Hematopoietic multipotent progenitor cell treated with erythropoietin and hydrocortisone succinate and interleukin-3 and kit ligand, for 8 days (in vitro differentiated cells): Measurements from ENCODE around the gene B9D1.

ENCODE experiments used
- DNase-seq: peaks from one replicate; pipeline ENCODE4 v3.0.0-alpha.2; 2015

Gene B9D1

DNA sequence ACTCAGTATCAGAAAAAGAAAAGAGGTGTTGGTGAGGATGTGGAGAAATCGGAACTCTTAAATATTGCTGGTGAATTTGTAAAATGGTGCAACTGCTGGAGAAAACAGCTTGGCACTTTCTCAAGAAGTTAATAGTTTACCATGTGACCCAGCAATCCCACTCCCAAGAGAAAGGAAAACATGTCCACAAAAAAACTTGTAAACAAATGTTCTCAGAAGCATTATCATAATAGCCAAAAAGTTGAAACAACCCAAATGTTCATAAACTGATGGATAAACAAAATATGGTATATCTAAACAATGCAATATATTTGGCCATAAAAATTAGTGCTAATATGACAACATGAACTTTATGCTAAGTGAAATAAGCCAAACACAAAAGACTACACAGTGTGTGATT lies 13.2 kb upstream of the B9D1 start:
- no peak for DNase-seq

DNA sequence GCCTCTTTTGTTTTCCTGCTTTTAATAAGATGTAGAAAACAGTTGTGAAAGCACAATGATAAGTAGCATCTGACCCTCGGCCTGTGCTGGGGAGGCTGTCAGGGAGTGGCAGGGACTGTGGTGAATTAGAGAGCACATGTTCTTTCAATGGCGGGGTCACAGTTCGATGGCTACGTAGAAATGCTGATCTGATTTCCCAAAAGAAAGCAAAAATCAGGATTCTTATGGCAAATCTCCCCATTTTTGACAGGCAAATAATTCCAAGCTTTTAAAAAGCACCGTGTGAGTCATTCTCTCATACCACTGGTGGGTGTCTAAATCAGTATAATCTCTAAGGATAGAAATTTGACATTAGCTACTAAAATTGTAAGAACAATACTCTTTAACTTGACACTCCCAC lies 11.6 kb upstream of the B9D1 start:
- DNase-seq, result no peak

DNA sequence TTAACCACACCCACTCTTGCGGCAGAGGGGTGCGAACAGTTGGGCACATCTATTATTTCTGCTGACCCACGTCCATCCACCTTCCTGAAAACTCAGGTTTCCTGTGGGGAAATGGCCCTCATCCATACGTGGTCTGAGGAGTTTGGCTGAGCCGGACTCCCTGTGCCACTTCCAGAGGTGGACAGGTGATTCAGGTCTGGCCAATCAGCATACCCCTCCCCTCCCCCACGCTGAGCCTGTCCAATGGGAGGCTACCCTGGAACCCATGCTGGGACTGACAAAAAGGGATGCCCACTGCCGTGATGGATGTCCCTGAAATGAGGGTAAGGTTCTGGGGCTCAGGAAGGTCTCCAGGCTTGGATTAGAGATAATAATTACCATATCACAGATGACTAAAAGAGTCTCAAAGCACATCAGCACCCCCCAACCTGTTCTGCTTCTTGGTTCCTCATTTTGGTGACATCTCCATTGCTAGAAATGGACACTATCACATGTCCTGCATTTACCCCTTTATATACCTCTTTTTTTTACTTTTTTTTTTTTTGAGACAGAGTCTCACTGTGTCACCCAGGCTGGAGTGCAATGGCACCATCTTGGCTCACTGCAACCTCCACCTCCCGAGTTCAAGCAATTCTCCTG lies 10.5 kb upstream of the B9D1 start:
- no peak for DNase-seq

DNA sequence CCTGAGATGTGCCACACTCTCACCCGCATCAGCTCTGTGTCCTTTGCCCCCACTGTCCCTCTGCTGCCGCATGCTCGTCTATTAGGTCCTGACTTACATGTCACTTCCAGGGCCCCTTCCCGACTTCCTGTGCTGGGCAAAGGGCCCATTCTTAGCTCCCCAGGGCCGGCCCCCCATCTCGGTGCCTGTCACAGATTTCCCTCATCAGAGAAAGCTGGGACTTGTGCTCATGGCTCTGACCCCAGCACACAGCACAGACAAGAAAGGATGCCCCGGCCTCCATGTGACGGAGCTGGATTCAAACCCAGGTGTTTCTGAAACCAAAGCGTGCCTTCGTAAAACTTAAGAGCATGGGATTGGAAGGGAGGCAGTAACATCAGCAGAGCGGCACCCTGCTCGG lies 9.9 kb upstream of the B9D1 start:
- DNase-seq, result no peak

DNA sequence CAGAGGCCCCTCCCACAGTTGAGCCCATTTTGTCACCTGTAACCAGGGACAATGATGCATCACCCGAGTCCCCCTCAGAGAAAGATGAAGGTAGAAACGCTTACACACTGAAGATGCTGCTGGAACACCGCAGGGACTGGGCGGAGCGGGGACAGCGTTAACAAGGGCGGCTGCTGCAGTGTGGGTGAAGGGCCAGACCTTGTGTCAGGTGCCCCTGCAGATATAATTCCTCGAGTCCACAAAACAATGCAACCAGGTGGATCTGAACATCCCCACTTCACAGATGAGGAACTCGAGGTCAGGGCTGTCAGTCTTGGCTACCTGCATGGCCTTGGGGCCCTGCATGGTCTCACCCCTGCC lies 9.5 kb upstream of the B9D1 start:
- no peak for DNase-seq

DNA sequence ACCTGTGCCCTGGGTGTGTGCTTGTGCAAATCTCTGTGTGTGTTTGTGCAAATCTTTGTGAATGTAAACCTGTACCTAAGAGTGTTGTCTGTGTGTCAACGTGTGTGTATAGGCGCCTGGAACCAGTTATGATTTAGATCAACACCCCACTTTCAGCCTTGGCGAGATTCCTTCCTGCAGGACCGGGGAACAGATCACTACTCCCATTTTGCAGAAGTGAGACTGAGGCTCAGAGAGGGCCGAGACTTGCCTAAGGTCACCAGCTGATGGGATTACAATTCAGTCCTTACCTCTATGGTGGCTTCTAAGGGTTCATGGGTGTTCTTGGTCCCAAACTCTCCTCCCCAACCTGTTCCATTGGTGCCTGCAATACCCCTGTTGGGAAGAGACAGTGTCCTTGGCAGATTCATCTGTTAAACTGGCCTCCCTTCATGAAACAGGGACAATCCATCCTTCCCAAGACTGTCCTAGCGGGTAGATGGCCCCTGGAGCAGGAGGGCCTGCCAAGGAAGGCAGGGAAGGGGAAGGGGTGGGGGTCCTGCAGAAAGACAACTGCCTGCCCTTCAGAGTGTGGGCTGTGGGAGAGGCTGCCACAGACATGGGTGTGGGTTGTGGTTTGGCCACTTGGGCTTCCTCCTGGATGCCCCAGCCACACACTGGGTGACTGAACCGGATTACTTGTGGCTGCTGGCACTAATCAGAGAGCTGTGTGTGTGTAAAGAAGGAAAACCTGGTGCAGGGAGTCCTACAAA lies 8.9 kb upstream of the B9D1 start:
- DNase-seq, result no peak

DNA sequence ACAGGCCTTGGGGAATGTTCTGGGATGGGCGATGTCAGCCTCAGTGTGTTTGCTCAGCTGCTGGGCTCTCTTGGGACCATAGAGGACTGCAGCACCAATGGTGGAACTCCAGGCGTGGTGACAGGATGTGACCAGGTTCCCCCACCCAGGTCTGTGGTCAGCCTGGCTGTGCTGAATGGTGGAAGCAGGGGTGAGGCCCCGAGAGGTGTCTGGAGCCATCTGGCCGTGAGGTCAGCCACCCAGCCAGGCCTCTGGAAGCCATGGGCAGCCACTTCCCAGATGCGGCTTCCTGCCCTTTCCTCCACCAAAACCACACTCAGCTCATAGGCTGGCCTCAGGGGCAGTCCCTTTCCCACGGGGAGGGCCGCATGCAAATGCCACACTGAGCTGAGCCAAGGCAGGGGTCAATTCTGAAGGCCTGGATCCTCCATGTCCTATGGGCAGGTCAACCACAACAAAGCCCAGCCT lies 8.0 kb upstream of the B9D1 start:
- DNase-seq, result no peak

DNA sequence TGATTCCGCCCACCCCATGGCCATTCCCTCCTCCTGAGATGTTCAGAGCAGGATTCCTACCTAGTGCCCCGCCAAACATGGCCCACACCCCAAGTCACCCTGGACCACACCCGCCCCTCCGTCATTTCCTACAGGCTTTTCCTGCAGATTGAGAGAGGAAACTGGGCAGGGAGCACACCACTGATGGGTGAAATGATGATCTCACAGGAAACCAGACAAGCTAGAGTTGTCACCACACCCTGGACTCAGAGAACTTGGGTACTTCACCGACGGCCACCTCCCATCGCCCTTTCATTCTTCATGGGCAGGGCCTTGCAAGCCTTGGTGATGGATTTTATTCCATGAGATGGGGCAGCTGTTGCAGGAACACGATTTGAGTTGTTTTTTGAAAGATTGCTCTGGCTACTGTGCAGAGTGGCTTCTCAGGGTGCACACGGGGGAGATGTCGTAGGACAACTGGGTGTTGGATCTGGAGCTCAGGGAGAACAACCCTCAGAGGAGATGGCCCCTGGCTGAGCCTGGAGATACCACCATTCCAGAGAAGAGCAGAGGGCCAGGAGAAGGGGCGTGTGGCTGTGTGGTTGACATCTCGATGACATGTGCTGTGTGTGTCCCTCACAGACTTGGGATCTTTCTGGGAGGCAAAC lies 7.4 kb upstream of the B9D1 start:
- DNase-seq, result no peak

DNA sequence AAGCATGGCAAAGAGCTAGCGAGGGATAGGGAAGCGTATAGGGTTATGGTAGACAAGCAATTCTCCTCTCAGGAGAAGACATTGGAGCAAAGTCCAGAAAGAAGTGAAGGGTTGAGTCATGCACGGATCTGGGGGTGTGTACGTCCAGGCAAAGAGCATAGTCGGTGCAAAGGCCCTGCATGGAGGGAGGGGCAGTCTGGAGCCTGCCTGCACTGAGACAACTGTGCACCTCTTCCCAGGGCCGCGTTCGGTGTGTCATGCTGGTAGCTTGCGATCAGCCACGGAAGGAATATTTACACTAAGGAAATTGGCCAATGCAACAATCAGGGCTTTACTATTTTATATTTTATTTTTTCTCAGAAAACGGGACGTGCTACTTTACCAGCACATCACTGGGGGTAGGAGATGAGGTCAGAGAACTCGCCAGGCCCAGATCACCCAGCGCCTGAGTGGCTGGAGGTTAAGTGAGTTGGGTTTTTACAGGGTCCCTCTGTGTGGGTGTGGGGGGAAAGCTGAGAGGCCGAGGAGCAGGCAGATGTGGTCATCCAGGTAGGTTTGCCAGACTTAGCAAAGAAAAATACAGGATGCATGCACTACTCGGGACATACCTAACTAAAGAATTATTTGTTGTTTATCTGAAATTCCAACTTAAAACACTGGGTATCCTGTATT lies 6.7 kb upstream of the B9D1 start:
- DNase-seq, result no peak

DNA sequence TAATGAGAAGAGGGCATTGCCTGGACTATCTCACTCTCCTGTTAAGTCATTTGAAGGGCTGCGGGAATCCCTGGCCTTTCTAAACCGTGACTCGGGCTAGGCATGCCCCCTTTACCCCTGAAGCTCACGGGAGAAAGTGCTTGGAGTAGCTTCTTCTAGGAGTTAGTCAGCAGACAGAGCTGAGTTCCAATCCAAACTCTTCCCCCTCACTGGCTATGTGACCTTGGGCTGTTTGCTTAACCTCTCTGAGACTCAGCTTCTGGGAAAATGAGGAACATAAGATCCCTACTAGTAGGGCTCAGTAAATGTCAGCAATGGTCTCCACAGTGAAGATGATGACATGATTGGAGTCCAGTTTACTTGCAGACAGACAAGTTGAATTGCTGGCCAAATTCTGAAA lies 5.7 kb upstream of the B9D1 start:
- no peak for DNase-seq

DNA sequence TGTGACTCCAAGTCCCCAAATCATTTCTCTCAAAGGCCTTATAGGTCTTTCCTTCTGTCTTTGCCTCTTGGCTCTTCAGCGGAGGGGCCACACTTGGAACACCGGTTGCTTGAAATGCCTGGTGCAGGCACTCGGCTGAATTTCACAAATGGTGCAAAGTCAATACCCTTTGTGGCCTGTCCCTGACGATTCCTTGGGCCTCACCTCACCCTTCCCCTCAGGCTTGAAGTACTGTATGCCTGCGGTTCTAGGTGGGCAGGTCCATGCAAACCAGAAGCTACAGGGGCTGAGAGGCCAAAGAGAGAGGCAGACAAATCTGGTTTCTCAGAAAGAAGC lies 4.1 kb upstream of the B9D1 start:
- no peak for DNase-seq

DNA sequence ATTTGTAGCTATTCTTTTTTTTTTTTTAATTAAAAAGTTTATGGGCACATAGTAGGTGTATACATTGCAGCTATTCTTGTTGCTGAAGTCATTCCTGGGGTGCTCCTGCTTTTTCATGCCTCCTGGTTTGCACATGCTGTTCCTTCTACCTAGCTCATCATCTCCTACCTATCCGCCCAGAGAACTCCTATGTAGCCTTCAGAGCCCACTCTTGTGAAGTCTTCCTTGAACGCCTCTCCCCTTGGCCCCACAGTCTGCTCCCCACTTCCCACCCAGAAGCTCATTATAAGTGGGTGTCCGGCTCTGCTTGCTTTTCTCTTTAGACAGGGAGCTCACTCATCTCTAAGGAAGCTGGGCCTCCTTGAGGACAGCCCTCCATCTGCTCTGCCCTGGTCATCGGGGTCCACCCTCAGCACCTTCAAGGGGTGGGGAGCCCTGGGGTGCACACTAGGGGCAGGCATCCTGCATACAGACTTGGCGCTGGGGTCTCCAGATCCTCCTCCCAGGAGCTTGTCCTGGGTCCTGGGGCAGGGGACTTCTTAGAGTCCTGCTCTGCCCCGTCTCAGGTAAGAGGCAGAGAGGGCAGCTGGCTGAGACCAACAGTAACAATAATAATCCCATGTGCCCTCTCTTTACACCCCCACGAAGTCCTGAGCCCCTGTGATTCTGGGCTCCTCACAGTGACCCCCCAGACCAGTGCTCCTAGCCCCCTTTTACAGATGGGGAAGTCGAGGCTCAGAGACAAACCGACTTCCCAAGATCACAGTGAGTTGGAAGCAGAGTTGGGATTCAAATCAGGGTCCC lies 3.5 kb upstream of the B9D1 start:
- no peak for DNase-seq

DNA sequence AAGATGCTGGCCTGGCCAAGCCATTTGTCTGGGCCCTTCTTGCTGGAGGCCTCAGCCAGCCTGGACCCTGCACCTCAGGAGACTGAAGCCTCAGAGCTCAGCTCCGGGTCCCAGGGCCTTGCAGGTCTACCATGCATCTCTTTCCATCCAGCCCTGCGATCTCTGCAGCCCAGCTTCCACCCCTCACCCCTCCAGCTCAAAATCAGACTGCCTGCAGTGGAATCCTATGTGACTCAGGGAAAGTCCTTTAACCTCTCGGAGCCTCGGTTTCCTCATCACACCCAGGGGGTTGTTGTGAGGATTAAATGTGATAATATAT lies 2.9 kb upstream of the B9D1 start:
- no peak for DNase-seq

DNA sequence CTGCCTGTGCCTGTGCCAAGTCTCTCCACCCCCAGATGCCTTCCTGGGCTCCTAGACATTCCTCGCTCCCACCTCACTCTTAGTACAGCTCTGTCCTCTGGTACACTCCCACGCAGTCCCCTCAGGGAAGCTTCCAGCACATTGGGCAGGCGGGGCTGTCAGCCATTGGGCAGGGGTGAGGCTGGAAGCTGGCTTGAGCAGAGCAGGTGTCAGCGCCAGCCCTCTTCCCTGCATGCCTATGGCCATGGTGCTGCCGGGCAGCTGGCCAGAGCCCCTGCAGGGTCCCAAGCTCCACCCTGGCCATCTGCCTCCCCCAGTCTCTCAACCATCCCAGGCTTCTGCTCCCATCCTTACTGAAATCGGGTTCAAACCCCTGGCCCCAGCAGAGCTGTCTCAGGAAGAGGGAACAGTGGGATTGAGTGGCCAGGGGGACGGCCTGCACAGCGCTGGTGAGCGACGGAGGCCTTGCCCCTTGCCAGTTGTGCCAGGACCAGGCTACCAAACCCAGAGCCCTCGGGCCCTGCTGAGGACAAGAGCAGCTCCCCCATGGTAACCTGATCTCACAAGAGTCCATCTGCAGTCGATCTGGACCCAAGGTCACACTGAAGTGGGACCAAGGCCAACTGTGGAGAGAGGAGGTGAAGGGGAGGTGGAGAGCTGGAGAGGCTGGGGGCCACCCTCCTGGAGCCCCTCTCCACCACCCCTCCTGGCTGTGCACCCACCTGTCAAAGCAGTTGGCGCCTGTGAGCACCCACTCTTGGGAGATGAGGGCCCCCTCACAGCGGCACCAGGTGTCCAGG lies 2.4 kb upstream of the B9D1 start:
- DNase-seq, result no peak

DNA sequence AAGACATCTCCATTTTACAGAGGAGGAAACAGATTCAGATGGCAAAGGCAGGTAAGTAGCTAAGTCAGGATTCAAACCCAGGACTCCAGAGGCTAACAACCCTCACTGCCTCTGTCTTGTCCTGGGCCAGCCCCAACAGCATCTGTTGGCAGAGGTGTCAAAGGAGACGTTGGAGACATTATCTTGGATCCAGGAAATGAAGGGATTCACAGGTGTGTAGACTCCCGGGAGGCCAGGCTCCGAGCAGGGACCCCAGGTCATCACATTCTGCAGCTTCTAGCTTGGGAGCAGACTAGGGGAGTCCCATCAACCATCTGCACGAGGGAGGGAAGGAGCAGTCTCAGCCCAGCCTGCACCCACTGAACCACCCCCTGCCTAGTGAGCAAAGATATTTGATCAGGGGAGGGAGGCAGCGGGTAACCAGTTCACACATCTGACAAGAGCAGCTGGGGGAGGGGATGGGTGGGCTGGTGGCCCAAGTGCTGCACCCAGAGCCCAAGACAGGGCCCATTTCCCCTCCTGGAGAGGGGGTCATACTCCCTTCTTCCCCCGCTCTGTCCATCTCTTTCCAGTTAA lies 1.0 kb upstream of the B9D1 start:
- no peak for DNase-seq

DNA sequence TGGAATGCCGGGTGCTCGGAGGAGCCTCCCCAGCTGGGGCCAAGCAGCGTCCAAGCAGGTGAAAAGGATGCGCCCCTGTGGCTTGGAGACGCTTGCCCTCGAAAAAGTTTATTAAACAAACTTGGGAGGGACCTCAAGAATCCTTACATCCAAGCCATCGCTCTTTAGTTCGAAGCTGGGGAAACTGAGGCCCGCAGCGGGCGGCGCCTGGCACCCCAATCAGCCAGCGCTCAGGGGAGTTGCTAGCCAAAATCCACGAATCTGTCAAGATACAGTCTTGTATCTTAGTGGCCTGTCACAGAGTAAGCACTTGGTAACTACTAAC lies 553 bp upstream of the B9D1 start:
- DNase-seq, result no peak

DNA sequence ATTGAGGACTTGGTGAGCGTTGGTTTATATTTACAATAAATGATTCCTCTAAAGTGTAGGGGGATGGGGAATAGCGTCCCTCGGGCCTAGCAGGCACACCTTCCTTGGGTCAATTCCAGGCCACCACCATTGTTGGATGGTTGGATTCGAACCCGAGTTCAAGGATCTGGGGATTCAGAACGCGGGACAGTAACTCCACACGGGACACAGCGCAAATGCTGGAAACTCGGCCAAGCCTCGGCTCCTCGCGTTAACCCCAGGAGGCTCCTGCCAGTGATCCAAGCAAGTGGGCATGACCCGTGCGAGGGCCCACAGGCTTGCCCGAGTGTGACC lies 613 bp downstream of the B9D1 start:
- no peak for DNase-seq

DNA sequence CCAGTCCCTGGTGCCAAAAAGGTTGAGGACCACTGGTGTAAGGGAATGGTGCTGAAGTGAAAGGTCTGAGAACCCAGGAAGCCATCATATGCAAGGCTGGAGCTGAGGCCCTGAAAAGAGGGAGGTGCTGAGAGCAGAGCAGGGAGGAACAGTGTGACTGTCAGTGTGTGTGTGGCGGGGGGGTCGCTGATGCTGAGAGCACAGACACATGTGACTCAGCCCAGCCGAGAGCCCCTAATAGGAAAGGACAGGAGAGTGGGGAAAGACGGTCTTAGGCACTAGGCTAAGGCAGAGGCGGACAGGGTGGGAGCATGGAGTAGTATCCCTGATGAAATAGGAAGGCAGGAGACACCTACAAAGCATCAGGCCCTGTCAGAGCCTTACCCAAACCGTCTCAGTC lies 1.2 kb downstream of the B9D1 start:
- DNase-seq, result no peak

DNA sequence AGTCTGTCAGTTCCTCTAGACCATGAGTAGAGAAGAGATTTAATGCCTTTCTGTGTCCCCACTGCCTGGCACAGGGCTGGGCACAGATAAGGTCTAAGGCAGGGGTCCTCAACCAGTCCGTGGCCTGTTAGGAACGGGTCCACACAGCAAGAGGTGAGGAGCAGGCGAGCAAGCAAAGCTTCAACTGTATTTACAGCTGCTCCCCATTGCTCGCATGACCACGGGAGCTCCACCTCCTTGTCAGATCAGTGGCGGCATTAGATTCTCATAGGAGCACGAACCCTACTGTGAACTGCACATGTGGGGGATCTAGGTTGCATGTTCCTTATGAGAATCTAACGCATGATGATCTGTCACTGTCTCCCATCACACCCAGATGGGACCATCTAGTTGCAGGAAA lies 1.8 kb downstream of the B9D1 start:
- DNase-seq, result no peak

DNA sequence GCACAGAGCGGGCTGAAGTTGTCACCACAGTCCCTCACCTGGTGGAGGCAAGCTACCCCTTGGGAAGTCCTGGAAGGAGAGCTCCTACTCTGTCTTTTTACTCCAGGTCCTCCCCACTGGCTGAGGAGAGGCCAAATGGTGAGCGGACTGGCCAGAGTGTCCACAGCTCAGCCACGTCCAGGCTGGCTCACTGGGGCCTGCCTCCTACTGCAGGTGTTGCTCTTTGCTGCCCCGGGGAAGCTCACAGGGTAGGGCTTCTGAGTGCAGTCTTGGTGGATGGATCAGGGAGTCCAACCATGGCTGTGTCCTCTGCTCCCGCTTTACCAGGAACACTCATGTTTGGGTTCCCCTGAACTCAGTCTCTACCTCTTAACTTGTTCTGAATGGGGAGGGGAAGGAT lies 2.7 kb downstream of the B9D1 start:
- no peak for DNase-seq

DNA sequence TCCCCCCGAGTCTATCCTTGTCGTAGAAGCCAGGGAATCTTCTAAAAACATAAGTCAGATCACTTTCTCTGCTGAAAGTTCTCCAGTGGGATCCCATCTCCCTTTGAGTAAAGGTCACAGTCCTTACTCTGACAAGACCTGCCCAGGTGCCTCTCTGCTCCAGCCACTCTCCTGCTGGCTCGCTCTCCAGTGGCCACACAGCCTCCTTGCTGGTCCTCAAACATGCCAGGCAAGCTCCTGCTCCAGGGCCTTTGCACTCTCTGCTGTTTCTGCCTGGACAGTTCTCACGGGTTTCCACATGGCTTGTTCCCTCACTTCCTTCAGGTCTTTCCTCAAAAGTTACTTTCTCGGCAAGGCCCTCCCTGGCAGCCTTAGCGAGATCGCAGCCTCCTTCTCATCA lies 3.4 kb downstream of the B9D1 start:
- no peak for DNase-seq

DNA sequence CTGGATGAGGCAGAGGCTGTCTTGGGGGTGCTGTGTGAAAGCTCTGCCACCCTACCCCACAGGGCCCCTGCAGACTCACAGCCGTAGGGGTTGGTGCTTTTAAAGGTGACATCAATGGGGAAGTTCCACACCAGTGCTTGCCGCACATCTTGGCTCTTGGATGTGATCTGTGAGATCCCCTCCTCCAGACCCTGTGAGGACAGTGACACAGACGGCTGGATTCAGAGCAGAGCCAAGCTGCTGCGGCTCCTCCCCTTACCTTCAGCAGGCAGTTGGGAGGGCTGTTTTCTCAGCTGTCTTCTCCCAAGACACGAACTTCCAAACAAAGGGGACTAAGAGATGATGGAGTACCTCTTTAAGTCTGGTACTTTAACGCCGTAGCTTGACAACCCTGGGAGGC lies 4.8 kb downstream of the B9D1 start:
- DNase-seq, result no peak

DNA sequence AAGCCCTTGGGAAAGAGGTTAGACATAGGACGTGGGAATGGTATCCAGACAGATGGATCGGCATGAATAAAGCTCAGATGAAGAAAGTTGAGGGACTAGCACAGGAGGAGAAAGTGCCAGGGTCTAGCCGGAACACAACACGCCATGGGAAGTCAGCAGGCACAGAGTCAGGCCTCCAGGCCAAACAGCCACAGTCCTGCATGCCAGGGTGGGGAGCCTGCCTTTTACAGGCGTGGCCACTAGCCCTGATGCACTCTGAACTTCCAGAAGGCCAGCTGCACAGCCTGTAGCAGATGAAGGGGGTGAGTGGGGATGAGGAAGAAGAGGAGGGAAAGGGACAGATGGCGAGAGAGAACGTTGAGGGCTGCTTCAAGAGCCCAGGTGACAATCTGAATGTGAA lies 5.2 kb downstream of the B9D1 start:
- DNase-seq, result no peak
